K562 (cell line): Measurements from ENCODE around the gene POU2F3. TPM values are rescaled to one million over a fixed set of nuclear protein-coding genes. Genes with fewer than 3 reads are reported as not detected.
A peak's percentile ranks its signal among the peaks of the same experiment; 100 is the strongest.

Experiments
- CHAMP1 ChIP-seq: fragments of 450-650 bp; IDR thresholded peaks from 2 replicates; pipeline ENCODE4 v1.6.1; 2016; ENCODE audit warnings: mild to moderate bottlenecking
- CTCF ChIP-seq, 3 experiments: IDR thresholded peaks in 2 of 3; conservative IDR thresholded peaks in 1 of 3; 2 replicates each; pipeline ENCODE4 v1.5.1; 2011 to 2012; ENCODE audit warnings: low read length in 3 of 3, mild to moderate bottlenecking in 3 of 3, control low read depth in 2 of 3, improper control_type of control experiment in 1 of 3, inconsistent platforms in 1 of 3, low read depth in 1 of 3, mixed read lengths in 1 of 3, moderate library complexity in 1 of 3; ENCODE audit not compliant: insufficient read depth in 2 of 3
- GTF2F1 ChIP-seq: IDR thresholded peaks from 2 replicates; pipeline ENCODE4 v1.6.1; 2011; ENCODE audit warnings: low read depth, low read length, improper control_type of control experiment
- HNRNPK ChIP-seq: fragments of 200-400 bp; formaldehyde crosslinking; IDR thresholded peaks from one replicate; pipeline ENCODE4 v1.6.1; 2018; ENCODE audit warnings: mild to moderate bottlenecking, low read depth, low read length; ENCODE audit not compliant: poor library complexity, severe bottlenecking
- HNRNPL ChIP-seq: fragments of 200-400 bp; formaldehyde crosslinking; IDR thresholded peaks from 2 replicates; pipeline ENCODE4 v1.6.1; 2017; ENCODE audit warnings: low read depth, mild to moderate bottlenecking, low read length
- KAT8 ChIP-seq: fragments of 450-650 bp; IDR thresholded peaks from 2 replicates; pipeline ENCODE4 v1.6.1; 2016; ENCODE audit warnings: low read depth, mild to moderate bottlenecking
- KDM5B ChIP-seq: fragments of 200-600 bp; sonication (generic); IDR thresholded peaks from 2 replicates; pipeline ENCODE4 v1.6.1; 2012; ENCODE audit warnings: low read depth, mild to moderate bottlenecking, moderate library complexity, low read length, control low read depth, inconsistent platforms; ENCODE audit not compliant: insufficient replicate concordance
- LCOR ChIP-seq: sonication (generic); formaldehyde crosslinking; IDR thresholded peaks from 2 replicates; pipeline ENCODE4 v1.8.0; 2022; ENCODE audit warnings: mild to moderate bottlenecking, missing genetic modification reagents
- MAFG ChIP-seq: fragments of 450-650 bp; conservative IDR thresholded peaks from 2 replicates; pipeline ENCODE4 v1.6.1; 2016; ENCODE audit warnings: missing genetic modification characterization, missing compliant biosample characterization
- MCM7 ChIP-seq, 2 experiments: fragments of 450-650 bp; IDR thresholded peaks; 2 replicates each; pipeline ENCODE4 v1.6.1; 2016 to 2018
- PREB ChIP-seq: sonication (generic); formaldehyde crosslinking; IDR thresholded peaks from 2 replicates; pipeline ENCODE4 v1.8.1; 2023; ENCODE audit warnings: mild to moderate bottlenecking, missing genetic modification reagents
- PRPF4 ChIP-seq: fragments of 200-400 bp; formaldehyde crosslinking; IDR thresholded peaks from one replicate; pipeline ENCODE4 v1.6.1; 2017; ENCODE audit warnings: low read length, low read depth, mild to moderate bottlenecking; ENCODE audit not compliant: insufficient read depth, poor library complexity, severe bottlenecking
- RFX1 ChIP-seq: fragments of 450-650 bp; IDR thresholded peaks from 2 replicates; pipeline ENCODE4 v1.6.1; 2016; ENCODE audit warnings: mild to moderate bottlenecking, moderate library complexity
- SRF ChIP-seq, 2 experiments: fragments of 250-450, 450-650 bp in 1 of 2; sonication (Bioruptor Pico) in 1 of 2; sonication (generic) in 1 of 2; formaldehyde crosslinking; IDR thresholded peaks; 2 replicates each; pipeline versions ENCODE4 v1.5.0 to v1.5.1; 2020 to 2022; ENCODE audit warnings: mild to moderate bottlenecking in 1 of 2, missing genetic modification reagents in 1 of 2
- TEAD4 ChIP-seq, 2 experiments: sonication (generic) in 1 of 2; formaldehyde crosslinking in 1 of 2; IDR thresholded peaks; 2 replicates each; pipeline versions ENCODE4 v1.6.1 to v1.8.0; 2012 to 2022; ENCODE audit warnings: borderline replicate concordance in 1 of 2, inconsistent platforms in 1 of 2, low read length in 1 of 2, mild to moderate bottlenecking in 1 of 2, missing genetic modification reagents in 1 of 2
- ZNF175 ChIP-seq: fragments of 200-800 bp; sonication (Bioruptor generic); IDR thresholded peaks from 2 replicates; pipeline ENCODE4 v1.6.1; 2016; ENCODE audit warnings: low read depth, mild to moderate bottlenecking, missing genetic modification characterization, missing compliant biosample characterization
- ZNF263 ChIP-seq: sonication (generic); formaldehyde crosslinking; IDR thresholded peaks from 2 replicates; pipeline ENCODE4 v1.8.0; 2022; ENCODE audit warnings: mild to moderate bottlenecking, missing genetic modification reagents, borderline replicate concordance
- ZNF280B ChIP-seq: fragments of 250-450 bp; sonication (Bioruptor Pico); IDR thresholded peaks from 2 replicates; pipeline ENCODE4 v1.5.1; 2021; ENCODE audit warnings: mild to moderate bottlenecking
- ZNF551 ChIP-seq: fragments of 250-450 bp; sonication (Bioruptor Pico); IDR thresholded peaks from 2 replicates; pipeline ENCODE4 v1.5.0; 2021; ENCODE audit warnings: mild to moderate bottlenecking, moderate library complexity
- ZNF79 ChIP-seq: fragments of 250-450 bp; sonication (Bioruptor Pico); IDR thresholded peaks from 2 replicates; pipeline ENCODE4 v1.4.0; 2020; ENCODE audit warnings: low read depth, mild to moderate bottlenecking, moderate library complexity
- polyA plus RNA-seq, 8 experiments: library from polyadenylated mRNA; depleted of rRNA in 4 of 8; stranded (reverse) in 5 of 8; unstranded in 3 of 8; fragments of >200 nt; fragmentation: Nextera tagmentation in 2 of 8; fragmentation: Illumina TruSeq in 1 of 8; extraction: Ambion mirVana in 2 of 8; extraction: Trizol in 1 of 8; gene quantifications; 2 replicates each; pipeline versions ENCODE4 v1.2.1 to v1.2.3, GENCODE V29; 2011 to 2014; ENCODE audit warnings: inconsistent platforms in 1 of 8, missing spikeins in 1 of 8
- total RNA-seq, 7 experiments: library from RNA; depleted of rRNA in 6 of 7; stranded (reverse); fragments of >200 nt in 6 of 7; fragmentation: Illumina TruSeq in 2 of 7; extraction: Trizol in 2 of 7; gene quantifications; 2 replicates each; pipeline versions ENCODE4 v1.2.1 to v1.2.3, GENCODE V29; 2011 to 2021; ENCODE audit warnings: low replicate concordance in 1 of 7

Gene POU2F3
- total and polyA plus RNA-seq, 9 of the 15 experiments (the other 6 are each of a cell fraction or from before 2014, with no cell fraction given): not detected

GRCh38 chr11:120210626-120211521, 29.1 kb upstream of the POU2F3 start, which contains the start of gene OAF (continued):
- TF ChIP-seq PREB: no peak
- TF ChIP-seq ZNF551 (CRISPR knock-in tag): no peak
- TF ChIP-seq HNRNPL: no peak
- no peak for TF ChIP-seq RFX1
- TF ChIP-seq PRPF4: no peak
- TF ChIP-seq TEAD4 (IDR thresholded peaks at IDR 0.05; ENCODE audit: low read length): no peak
- no peak for TF ChIP-seq TEAD4 (CRISPR knock-in tag; IDR thresholded peaks at IDR 0.05; ENCODE audit: borderline replicate concordance)
- no peak for TF ChIP-seq ZNF175 (CRISPR knock-in tag)
- no peak for TF ChIP-seq MCM7 (IDR thresholded peaks at IDR 0.05)
- TF ChIP-seq KDM5B: no peak
- no peak for TF ChIP-seq ZNF79 (CRISPR knock-in tag)
- TF ChIP-seq SRF (CRISPR knock-in tag; IDR thresholded peaks at IDR 0.05): no peak
- TF ChIP-seq GTF2F1: no peak
- no peak for TF ChIP-seq ZNF263 (CRISPR knock-in tag)
- no peak for TF ChIP-seq MAFG
- no peak for TF ChIP-seq KAT8
- no peak for TF ChIP-seq LCOR (CRISPR knock-in tag)
- no peak for TF ChIP-seq ZNF280B (CRISPR knock-in tag)
- no peak for TF ChIP-seq CHAMP1
- TF ChIP-seq HNRNPK: no peak
- peak in 2 of 3 experiments; percentile 17 to 63; a peak in 1 of 6 replicates for TF ChIP-seq CTCF (IDR thresholded peaks at IDR 0.05 in 2 of 3, conservative IDR thresholded peaks at IDR 0.05 in 1 of 3; ENCODE audit: insufficient read depth in 2 of 3, low read depth in 1 of 3, low read length in 3 of 3)
